ENCODE results near the gene NGLY1. TPM values are rescaled to one million over a fixed set of nuclear protein-coding genes. Genes with fewer than 3 reads are reported as not detected.

NGLY1 gene, protein sequence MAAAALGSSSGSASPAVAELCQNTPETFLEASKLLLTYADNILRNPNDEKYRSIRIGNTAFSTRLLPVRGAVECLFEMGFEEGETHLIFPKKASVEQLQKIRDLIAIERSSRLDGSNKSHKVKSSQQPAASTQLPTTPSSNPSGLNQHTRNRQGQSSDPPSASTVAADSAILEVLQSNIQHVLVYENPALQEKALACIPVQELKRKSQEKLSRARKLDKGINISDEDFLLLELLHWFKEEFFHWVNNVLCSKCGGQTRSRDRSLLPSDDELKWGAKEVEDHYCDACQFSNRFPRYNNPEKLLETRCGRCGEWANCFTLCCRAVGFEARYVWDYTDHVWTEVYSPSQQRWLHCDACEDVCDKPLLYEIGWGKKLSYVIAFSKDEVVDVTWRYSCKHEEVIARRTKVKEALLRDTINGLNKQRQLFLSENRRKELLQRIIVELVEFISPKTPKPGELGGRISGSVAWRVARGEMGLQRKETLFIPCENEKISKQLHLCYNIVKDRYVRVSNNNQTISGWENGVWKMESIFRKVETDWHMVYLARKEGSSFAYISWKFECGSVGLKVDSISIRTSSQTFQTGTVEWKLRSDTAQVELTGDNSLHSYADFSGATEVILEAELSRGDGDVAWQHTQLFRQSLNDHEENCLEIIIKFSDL
- total RNA-seq, result 10 to 100 TPM; 21.4 to 31.2 (median 22.9) TPM

DNA sequence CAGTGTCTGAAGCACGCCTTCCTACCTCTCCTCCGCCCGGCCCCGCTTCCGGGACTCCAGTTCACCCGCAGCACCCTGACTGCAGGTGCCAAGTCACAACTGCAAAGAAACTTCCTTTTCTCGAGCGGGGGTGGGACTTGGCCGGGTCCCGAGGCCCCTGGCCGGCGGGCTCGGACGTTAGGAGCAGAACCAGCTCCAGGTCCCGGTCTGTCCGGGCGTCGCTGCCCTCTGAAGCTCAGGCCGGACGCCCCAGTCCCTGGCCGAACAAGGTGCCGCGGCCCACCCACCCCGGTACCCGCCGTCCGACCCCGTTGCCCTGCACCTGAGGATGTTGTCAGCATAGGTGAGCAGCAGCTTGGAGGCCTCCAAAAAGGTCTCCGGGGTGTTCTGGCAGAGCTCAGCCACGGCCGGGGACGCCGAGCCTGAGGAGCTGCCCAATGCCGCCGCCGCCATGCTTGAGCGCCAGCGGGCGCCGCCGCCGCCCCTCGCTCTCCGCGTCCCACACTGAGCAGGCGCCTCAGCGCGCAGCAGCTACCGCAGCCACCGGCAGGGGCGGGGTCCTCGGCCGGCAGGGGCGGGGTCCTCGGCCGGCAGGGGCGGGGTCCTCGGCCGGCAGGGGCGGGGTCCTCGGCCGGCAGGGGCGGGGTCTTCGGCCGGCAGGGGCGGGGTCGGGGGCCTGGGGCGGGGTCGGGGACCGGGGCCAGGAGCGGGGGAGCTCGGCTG, at the start of gene NGLY1:
NGLY1 (minus strand) TSS at position 506 of the 723 bp plus-strand sequence; CDS start at position 453, 53 bp downstream.
- H3K4me3 ChIP-seq, result peak within 1 kb of the TSS; percentile 68 to 89 (median 79)
- DNase-seq (ENCODE audit: low spot score in 2 of 2), result peak; percentile 59 to 60
- WGBS, 2 donors, result 0% methylated on average over 21 to 31 of the region's 72 CpGs
- H3K4me1 ChIP-seq, result peaks cover 0 to 29% (median 12%) of the 10 kb centered on the region in 4 donors
- TF ChIP-seq EP300 (IDR thresholded peaks at IDR 0.05), result peak in 1 of 2 donors; percentile 92
- TF ChIP-seq POLR2A (IDR thresholded peaks at IDR 0.05), result peak; percentile 76 to 93
- TF ChIP-seq, protein P1, sequence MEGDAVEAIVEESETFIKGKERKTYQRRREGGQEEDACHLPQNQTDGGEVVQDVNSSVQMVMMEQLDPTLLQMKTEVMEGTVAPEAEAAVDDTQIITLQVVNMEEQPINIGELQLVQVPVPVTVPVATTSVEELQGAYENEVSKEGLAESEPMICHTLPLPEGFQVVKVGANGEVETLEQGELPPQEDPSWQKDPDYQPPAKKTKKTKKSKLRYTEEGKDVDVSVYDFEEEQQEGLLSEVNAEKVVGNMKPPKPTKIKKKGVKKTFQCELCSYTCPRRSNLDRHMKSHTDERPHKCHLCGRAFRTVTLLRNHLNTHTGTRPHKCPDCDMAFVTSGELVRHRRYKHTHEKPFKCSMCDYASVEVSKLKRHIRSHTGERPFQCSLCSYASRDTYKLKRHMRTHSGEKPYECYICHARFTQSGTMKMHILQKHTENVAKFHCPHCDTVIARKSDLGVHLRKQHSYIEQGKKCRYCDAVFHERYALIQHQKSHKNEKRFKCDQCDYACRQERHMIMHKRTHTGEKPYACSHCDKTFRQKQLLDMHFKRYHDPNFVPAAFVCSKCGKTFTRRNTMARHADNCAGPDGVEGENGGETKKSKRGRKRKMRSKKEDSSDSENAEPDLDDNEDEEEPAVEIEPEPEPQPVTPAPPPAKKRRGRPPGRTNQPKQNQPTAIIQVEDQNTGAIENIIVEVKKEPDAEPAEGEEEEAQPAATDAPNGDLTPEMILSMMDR (IDR thresholded peaks at IDR 0.05), result peak; percentile 24 to 64 (median 45)
- peak within 1 kb of the TSS; percentile 78 to 93 (median 90) for H3K27ac ChIP-seq
- no peaks in the 10 kb centered on the region for H3K27me3 ChIP-seq
- H3K36me3 ChIP-seq, result peaks cover 0 to 3% (median 0%) of the 10 kb centered on the region in 3 donors
- H3K9me3 ChIP-seq, result no peaks in the 10 kb centered on the region

DNA sequence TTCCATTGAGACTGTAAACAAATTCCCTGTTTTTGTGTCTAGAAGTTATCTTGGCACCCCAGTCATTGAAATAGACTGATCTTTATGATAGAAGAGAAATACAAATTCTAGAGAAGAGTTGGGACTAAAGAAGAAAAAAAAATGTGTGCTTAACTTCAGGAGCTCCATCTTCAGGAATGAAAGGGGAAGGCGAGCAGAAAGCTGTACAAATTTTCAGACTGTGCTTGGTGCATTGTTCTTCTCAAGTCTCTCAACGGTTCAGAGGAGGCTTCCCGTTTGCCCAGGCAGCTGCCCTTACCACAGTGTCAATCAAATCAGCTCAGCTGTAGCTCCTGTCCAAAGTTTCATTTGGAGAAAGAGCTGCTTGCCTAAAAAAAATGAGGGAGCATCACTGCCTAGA, 48.3 kb upstream of the NGLY1 start:
- 4 to 8% methylated on average over 3 of the region's 3 CpGs for WGBS, 2 donors
- no peak overlapping the region for H3K4me3 ChIP-seq
- no peaks in the 10 kb centered on the region for H3K27me3 ChIP-seq
- TF ChIP-seq EP300 (IDR thresholded peaks at IDR 0.05), result no peak
- TF ChIP-seq, protein P1 (IDR thresholded peaks at IDR 0.05), result no peak
- peaks cover 0 to 11% (median 0%) of the 10 kb centered on the region in 4 donors for H3K9me3 ChIP-seq
- no peaks in the 10 kb centered on the region for H3K36me3 ChIP-seq
- H3K27ac ChIP-seq, result no peak overlapping the region
- H3K4me1 ChIP-seq, result peaks cover 0 to 4% (median 0%) of the 10 kb centered on the region in 4 donors
- DNase-seq (ENCODE audit: low spot score in 2 of 2), result no peak

DNA sequence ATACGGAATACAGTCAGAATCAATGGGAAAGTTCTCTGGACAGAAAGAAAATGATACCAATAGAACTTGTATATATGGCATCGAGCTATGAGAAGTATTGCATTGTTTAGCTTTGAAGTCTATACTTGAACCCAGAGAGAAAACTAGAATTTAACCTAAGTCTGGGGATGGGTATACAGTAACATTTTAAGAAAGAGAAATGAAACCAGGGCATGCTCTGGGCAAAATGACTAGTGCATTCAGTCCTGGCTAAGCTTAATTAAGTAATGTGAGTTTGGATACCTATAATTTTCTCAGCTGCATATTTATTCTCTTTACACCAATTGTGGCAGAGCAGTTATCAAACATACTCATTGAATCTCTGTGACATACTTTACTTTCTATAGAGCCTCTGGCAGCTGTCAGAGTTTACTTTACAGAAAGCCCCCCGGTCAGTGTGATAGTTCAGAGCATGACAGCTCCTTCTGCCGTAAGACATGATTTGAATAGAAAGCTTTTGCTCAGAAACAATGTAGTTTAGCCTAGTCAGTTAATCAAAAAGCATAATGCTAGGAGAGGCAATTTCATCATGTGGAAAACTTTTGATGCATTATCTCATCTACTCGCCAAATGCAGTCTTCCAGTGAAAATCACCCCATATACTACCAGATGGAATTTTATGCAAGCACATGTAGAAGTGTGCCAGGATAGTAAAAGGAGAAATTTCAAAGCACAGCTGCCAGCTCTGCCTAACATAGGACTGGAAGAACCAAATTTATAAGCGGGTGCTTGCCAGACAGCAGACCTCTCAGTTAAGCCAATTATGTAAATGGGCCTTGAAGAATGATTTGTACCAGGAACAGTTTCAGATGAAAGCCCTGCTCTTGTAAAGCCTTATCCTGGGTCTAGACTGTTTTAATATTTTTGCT, 47.4 kb upstream of the NGLY1 start:
- Histone ChIP-seq H3K27me3 (no peaks in the 10 kb centered on the region), H3K27ac (no peak overlapping the region), H3K4me3 (no peak overlapping the region), H3K36me3 (no peaks in the 10 kb centered on the region), H3K4me1 (peaks cover 0 to 4% (median 0%) of the 10 kb centered on the region in 4 donors), H3K9me3 (peaks cover 0 to 11% (median 0%) of the 10 kb centered on the region in 4 donors)
- 64 to 68% methylated on average over 6 of the region's 6 CpGs for WGBS, 2 donors
- DNase-seq (ENCODE audit: low spot score in 2 of 2), result no peak
- TF ChIP-seq, protein P1 (IDR thresholded peaks at IDR 0.05), result no peak

DNA sequence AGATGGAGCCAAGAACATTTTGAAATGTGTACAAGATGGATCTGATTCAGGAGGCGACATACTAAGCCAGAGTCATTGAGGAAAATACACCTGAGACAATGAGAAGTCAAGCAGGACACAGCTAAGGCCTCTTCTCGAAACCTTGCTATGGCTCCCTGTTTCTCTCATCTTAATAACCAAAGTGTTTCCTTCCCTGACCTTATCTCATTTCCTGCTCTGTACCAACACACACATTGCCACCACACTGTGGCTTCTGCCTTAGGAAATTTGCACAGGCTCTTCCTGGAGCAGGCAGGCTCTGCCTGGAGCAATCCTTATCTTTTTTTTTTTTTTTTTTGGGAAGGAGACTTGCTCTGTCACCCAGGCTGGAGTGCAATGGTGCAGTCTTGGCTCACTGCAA, 43.3 kb upstream of the NGLY1 start:
- no peak for DNase-seq (ENCODE audit: low spot score in 2 of 2)
- H3K27ac ChIP-seq, result no peak overlapping the region
- 73 to 81% methylated on average over 2 of the region's 2 CpGs for WGBS, 2 donors
- H3K9me3 ChIP-seq, result peaks cover 0 to 11% (median 0%) of the 10 kb centered on the region in 4 donors
- H3K36me3 ChIP-seq, result no peaks in the 10 kb centered on the region
- TF ChIP-seq POLR2A (IDR thresholded peaks at IDR 0.05), result no peak
- TF ChIP-seq, protein P1 (IDR thresholded peaks at IDR 0.05), result no peak
- no peaks in the 10 kb centered on the region for H3K27me3 ChIP-seq
- peaks cover 0 to 4% (median 0%) of the 10 kb centered on the region in 4 donors for H3K4me1 ChIP-seq
- no peak overlapping the region for H3K4me3 ChIP-seq

Measured in tibial nerve (tissue), 4 donors.